Rectal smooth muscle tissue (tissue), 1 donor: Measurements from ENCODE around the gene DYNLT1.

Experiments
- H3K27ac ChIP-seq: one replicate; pipeline ENCODE4 v1.7.0; 2013; ENCODE audit warnings: low read depth, low read length, inconsistent platforms
- H3K27me3 ChIP-seq: one replicate; pipeline ENCODE4 v1.7.0; 2013; ENCODE audit warnings: low read length; ENCODE audit not compliant: control insufficient read depth, insufficient read depth
- H3K36me3 ChIP-seq: one replicate; pipeline ENCODE4 v1.7.0; 2013; ENCODE audit warnings: low read length; ENCODE audit not compliant: control insufficient read depth, insufficient read depth
- H3K4me1 ChIP-seq: one replicate; pipeline ENCODE4 v1.7.0; 2013; ENCODE audit warnings: low read length; ENCODE audit not compliant: control insufficient read depth, insufficient read depth
- H3K4me3 ChIP-seq: one replicate; pipeline ENCODE4 v1.7.0; 2013; ENCODE audit warnings: low read length
- H3K9ac ChIP-seq: one replicate; pipeline ENCODE4 v1.7.0; 2013; ENCODE audit warnings: low read length

DYNLT1 gene

GRCh38 chr6:158631678-158632537, 12.6 kb downstream of the DYNLT1 start:
- H3K9ac ChIP-seq: no peak overlapping the region
- peak overlapping the region; percentile 3 for H3K4me3 ChIP-seq
- H3K36me3 ChIP-seq: peaks cover 18% of the 10 kb centered on the region
- H3K4me1 ChIP-seq: no peaks in the 10 kb centered on the region
- H3K27me3 ChIP-seq: no peaks in the 10 kb centered on the region
- peak overlapping the region; percentile 52 for H3K27ac ChIP-seq

DNA sequence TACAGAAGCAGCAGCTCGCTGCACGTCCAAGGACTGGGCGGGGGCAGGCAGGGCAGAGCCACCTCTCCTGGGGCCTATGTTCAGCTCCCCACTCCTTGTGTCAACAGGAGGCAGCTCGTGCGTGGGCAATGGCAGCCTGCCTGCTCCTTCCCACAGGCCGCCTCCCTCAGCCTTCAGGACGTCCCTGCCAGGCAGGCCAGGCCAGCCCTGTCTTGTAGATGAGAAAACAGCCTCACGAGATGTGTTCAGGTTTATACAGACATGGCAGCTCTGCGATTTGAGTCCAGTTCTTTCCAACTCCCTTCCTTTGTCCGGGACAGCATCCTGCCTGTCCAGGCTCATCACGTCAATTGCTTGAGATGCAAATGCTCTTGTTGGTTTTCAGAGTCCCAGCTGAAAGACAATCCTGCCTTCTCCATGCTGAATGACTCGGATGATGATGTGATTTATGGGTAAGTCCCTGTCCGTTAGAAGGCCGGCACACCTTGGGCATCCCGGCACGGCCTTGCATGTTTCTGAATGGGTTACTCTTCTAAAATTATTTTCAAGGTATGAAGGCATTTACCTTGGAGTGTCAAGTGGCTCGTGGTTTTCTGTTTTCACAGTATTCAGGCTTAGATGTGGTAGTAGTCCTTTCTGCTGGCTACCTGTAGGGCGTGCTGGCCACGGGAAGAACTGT, 13.5 kb downstream of the DYNLT1 start:
- H3K36me3 ChIP-seq: peaks cover 19% of the 10 kb centered on the region
- no peaks in the 10 kb centered on the region for H3K27me3 ChIP-seq
- H3K27ac ChIP-seq: no peak overlapping the region
- no peak overlapping the region for H3K9ac ChIP-seq
- H3K4me1 ChIP-seq: no peaks in the 10 kb centered on the region
- peak overlapping the region; percentile 3 for H3K4me3 ChIP-seq

DNA sequence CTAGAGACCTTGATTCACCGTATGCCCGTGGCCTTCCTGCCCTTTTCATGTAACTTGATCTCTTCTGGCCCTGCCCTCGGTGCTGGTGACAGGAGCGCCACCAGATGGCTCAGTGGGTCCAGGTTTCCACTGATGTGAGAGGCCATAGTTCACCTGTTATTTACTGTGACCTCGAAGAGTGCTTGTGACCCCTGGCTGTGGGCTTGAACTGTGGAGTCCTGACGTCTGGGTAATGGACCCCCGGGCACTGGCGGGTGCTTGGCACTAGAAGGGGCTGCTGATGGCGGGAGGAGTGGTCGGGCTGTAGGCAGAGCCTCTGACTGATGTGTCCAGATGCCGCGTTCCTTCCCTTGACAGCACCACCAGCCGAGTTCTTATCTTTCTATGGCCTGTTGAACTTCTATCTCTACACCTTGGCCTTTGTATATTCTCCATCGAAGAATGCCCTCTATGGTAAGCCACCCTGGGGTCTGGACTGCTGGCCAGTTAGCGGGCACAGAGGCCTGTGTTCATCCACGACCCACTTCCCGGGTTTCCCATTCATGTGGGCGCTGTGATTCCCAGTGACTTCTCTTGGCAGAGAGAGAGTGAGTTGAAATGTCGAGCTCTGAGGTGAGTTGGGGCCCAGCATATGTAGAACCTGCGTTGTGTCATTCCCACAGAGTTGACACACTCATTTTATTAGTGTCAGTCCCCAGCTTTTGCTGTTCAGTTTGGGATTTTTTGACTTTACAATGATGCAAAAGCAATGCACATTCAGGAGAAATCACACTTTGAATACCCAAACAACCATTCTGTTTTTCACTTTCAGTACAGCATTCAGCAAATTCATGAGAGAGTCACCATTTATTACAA, 14.9 kb downstream of the DYNLT1 start:
- H3K9ac ChIP-seq: no peak overlapping the region
- H3K27me3 ChIP-seq: no peaks in the 10 kb centered on the region
- no peak overlapping the region for H3K27ac ChIP-seq
- H3K4me3 ChIP-seq: no peak overlapping the region
- H3K4me1 ChIP-seq: no peaks in the 10 kb centered on the region
- H3K36me3 ChIP-seq: peaks cover 14% of the 10 kb centered on the region

GRCh38 chr6:158628542-158628941, 16.0 kb downstream of the DYNLT1 start:
- Histone ChIP-seq H3K27me3 (no peaks in the 10 kb centered on the region), H3K27ac (no peak overlapping the region), H3K9ac (no peak overlapping the region), H3K4me3 (no peak overlapping the region), H3K4me1 (no peaks in the 10 kb centered on the region), H3K36me3 (peaks cover 14% of the 10 kb centered on the region)

DNA sequence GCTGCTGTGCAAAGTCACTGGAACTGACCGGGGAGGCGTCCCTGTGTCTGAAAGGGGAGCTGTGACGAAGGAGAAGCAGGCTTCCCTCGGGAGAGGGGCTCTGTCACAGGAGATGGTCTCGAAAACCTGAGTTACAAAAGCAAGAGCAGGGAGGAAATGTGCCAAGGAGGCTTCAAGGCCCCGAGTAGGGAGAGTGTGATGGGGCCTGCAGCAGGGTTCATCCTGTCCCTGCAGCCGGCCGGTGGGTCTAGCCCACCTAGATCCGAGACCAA, 16.7 kb downstream of the DYNLT1 start:
- Histone ChIP-seq H3K9ac (no peak overlapping the region), H3K27me3 (no peaks in the 10 kb centered on the region), H3K4me3 (no peak overlapping the region), H3K4me1 (no peaks in the 10 kb centered on the region), H3K36me3 (peaks cover 14% of the 10 kb centered on the region), H3K27ac (no peak overlapping the region)

DNA sequence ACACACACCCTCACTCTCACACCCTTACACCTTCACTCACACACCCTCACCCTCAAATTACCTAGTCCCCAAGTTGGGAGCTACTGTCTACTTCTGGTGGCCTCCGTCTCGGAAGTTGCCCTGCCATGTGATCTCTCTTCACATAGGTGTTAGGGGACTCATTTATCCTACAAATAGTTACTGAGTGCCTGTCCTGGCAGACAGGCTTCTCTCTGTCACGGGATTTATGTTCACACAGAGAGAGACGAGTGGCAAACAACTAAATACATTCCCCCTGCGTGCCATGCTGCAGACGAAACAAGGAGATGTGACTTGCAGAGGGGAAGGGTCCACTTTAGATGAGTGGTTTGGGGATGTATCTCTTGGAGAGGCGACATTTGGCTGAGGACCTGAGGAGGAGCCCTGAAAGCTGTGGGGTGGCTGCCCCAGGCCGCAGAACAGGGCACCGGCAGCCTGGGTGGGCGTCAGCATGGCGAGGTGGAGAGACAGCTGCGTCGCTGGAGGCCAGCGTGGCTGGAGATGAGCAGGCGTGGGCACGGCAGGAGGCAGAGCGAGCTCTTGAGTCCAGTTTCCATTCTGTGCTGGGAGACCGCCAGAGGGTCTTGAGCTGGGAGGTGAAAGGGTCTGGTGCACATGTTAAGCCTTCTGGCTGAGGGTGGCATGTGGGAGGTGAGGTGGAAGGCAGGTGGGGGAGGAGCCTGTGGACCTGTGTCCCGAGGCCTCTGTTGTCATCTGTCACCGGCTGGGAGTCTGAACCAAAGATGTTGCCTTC, 17.2 kb downstream of the DYNLT1 start:
- no peak overlapping the region for H3K4me3 ChIP-seq
- no peak overlapping the region for H3K27ac ChIP-seq
- no peaks in the 10 kb centered on the region for H3K4me1 ChIP-seq
- H3K9ac ChIP-seq: no peak overlapping the region
- no peaks in the 10 kb centered on the region for H3K27me3 ChIP-seq
- peaks cover 14% of the 10 kb centered on the region for H3K36me3 ChIP-seq

- no peak overlapping the region for H3K4me3 ChIP-seq
- H3K36me3 ChIP-seq: peaks cover 16% of the 10 kb centered on the region
- no peak overlapping the region for H3K9ac ChIP-seq
- H3K27ac ChIP-seq: no peak overlapping the region
- H3K4me1 ChIP-seq: no peaks in the 10 kb centered on the region
- H3K27me3 ChIP-seq: no peaks in the 10 kb centered on the region
These were observed 18.0 kb downstream of the DYNLT1 start for GRCh38 chr6:158626360-158627167.

DNA sequence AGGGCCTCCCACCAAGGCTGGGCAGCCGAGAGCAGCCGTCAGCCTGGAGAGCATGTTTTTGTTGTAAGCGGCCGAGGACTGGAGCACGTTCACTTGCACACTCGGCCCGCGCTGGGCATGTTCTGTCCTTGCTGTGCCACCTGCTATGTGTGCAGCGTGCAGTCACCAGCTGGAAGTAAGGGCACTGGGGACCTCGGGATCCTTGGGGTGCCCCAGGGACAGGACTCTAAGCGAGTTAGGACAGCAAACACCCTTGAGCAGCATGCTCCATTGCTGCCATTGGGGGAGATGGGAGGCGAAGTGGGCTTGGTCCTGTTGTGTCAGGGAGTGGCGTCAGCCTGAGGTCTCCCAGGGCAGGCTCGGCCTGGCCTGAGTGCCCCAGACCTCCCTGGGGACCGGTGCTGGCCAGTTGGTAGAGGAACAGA, 18.6 kb downstream of the DYNLT1 start:
- H3K36me3 ChIP-seq: peaks cover 18% of the 10 kb centered on the region
- no peak overlapping the region for H3K27ac ChIP-seq
- H3K9ac ChIP-seq: no peak overlapping the region

GRCh38 chr6:158624684-158625682, 19.6 kb downstream of the DYNLT1 start:
- H3K36me3 ChIP-seq: peaks cover 18% of the 10 kb centered on the region

More for the DNA sequence above, 18.6 kb downstream of the DYNLT1 start:
- H3K27me3 ChIP-seq: no peaks in the 10 kb centered on the region
- H3K4me1 ChIP-seq: no peaks in the 10 kb centered on the region
- H3K4me3 ChIP-seq: no peak overlapping the region

DNA sequence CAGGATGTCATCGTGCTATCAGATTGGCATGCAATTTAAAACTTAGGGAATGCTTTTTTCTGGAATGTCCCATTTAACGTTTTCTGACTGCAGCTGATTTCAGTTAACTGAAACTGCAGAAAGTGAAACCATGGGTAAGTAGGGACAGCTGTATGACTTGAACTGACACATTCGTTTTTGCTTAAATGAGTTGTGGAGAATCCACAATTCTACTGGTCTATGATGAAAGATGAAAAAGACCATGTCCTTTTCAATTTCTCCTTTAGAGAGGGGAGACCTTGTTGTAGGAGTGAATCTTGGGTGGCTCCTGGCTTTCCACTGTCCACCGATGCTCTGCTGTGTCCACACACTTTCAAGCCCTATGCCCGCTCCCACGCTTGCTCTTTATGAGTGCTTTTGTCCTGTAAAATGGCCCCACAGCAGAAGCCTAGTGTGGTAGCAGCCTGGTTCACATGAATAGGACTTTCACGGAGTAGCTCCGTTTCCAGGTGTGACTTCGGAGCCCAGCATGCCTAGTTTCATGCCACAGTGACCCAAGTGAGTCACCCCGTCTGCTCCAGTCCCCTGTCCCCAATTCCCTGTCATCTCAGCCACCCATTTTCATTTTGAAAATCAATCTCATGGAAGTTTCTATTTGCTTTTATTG, 21.9 kb downstream of the DYNLT1 start:
- no peak overlapping the region for H3K27ac ChIP-seq
- H3K27me3 ChIP-seq: no peaks in the 10 kb centered on the region
- H3K9ac ChIP-seq: no peak overlapping the region
- no peaks in the 10 kb centered on the region for H3K4me1 ChIP-seq
- H3K36me3 ChIP-seq: peaks cover 15% of the 10 kb centered on the region
- H3K4me3 ChIP-seq: no peak overlapping the region

More at GRCh38 chr6:158624684-158625682, 19.6 kb downstream of the DYNLT1 start:
- Histone ChIP-seq H3K4me1 (no peaks in the 10 kb centered on the region), H3K27me3 (no peaks in the 10 kb centered on the region), H3K9ac (no peak overlapping the region), H3K4me3 (no peak overlapping the region), H3K27ac (no peak overlapping the region)
